Measurements from ENCODE around the gene CFAP68.
A peak's percentile ranks its signal among the peaks of the same experiment; 100 is the strongest.
"Not testable (repeated sequence)": the region's sequence is repeated elsewhere in the genome, so short reads cannot be mapped to it uniquely, and the experiment has no call there.

The CFAP68 gene

GRCh38 chr11:111918390-111919256 lies 39.3 kb downstream of the CFAP68 start, which contains the start of gene C11orf52:
Gene C11orf52 (plus strand): TSS chr11:111918913. CDS start chr11:111918973, 60 bp downstream.
- no peak for DNase-seq

GRCh38 chr11:111920908-111921307 lies 41.6 kb downstream of the CFAP68 start:
- DNase-seq = no peak

GRCh38 chr11:111921541-111922230 lies 42.3 kb downstream of the CFAP68 start:
- DNase-seq = no peak

GRCh38 chr11:111922803-111923202 lies 43.5 kb downstream of the CFAP68 start:
- no peak for DNase-seq

- DNase-seq = no peak
Measured at GRCh38 chr11:111923351-111923788, 44.0 kb downstream of the CFAP68 start.

- no peak for DNase-seq
Measured at GRCh38 chr11:111923951-111924350, 44.6 kb downstream of the CFAP68 start.

- DNase-seq = no peak
Measured at GRCh38 chr11:111925953-111926352, 46.6 kb downstream of the CFAP68 start.

- peak; percentile 90 for DNase-seq
Measured at GRCh38 chr11:111926505-111927391, 47.4 kb downstream of the CFAP68 start.

- DNase-seq = no peak
Measured at GRCh38 chr11:111930472-111930871, 51.1 kb downstream of the CFAP68 start.

GRCh38 chr11:111932611-111932950 lies 53.2 kb downstream of the CFAP68 start:
- DNase-seq = no peak

- not testable (repeated sequence) for DNase-seq
Measured at GRCh38 chr11:111933176-111933575, 53.8 kb downstream of the CFAP68 start.

- DNase-seq = no peak
Measured at GRCh38 chr11:111933872-111934271, 54.5 kb downstream of the CFAP68 start.

- DNase-seq = no peak
Measured at GRCh38 chr11:111934306-111934705, 55.0 kb downstream of the CFAP68 start.

Data from T1000 (cell line).